ENCODE data around the gene FBXO42. TPM values are rescaled to one million over a fixed set of nuclear protein-coding genes. Genes with fewer than 3 reads are reported as not detected.

FBXO42 gene
- 10 to 100 TPM; 17.2 to 21.1 (median 19.0) TPM for polyA plus RNA-seq (ENCODE audit: insufficient read length in 3 of 3)

GRCh38 chr1:16351994-16352841, at the start of gene FBXO42:
Gene FBXO42, minus strand, starts transcription at chr1:16352480. Its CDS starts 37,062 bp downstream, at chr1:16315418.
- peak; percentile 80 to 92 (median 88) for DNase-seq (ENCODE audit: low read depth in 3 of 3, low spot score in 2 of 3)

GRCh38 chr1:16398371-16398953, 46.2 kb upstream of the FBXO42 start:
- DNase-seq (ENCODE audit: low read depth in 3 of 3, low spot score in 2 of 3), result no peak

- DNase-seq (ENCODE audit: low read depth in 3 of 3, low spot score in 2 of 3), result no peak
Observed at GRCh38 chr1:16397120-16397519, 44.8 kb upstream of the FBXO42 start.

- DNase-seq (ENCODE audit: low read depth in 3 of 3, low spot score in 2 of 3), result no peak
Observed at GRCh38 chr1:16396591-16396990, 44.3 kb upstream of the FBXO42 start.

- no peak for DNase-seq (ENCODE audit: low read depth in 3 of 3, low spot score in 2 of 3)
Observed at GRCh38 chr1:16394977-16395376, 42.7 kb upstream of the FBXO42 start.

- no peak for DNase-seq (ENCODE audit: low read depth in 3 of 3, low spot score in 2 of 3)
Observed at GRCh38 chr1:16393570-16394521, 41.6 kb upstream of the FBXO42 start.

GRCh38 chr1:16392740-16393569, 40.7 kb upstream of the FBXO42 start:
- no peak for DNase-seq (ENCODE audit: low read depth in 3 of 3, low spot score in 2 of 3)

- no peak for DNase-seq (ENCODE audit: low read depth in 3 of 3, low spot score in 2 of 3)
Observed at GRCh38 chr1:16391411-16391810, 39.1 kb upstream of the FBXO42 start.

GRCh38 chr1:16387201-16388188, 35.2 kb upstream of the FBXO42 start:
- no peak for DNase-seq (ENCODE audit: low read depth in 3 of 3, low spot score in 2 of 3)

- no peak for DNase-seq (ENCODE audit: low read depth in 3 of 3, low spot score in 2 of 3)
Observed at GRCh38 chr1:16386454-16387113, 34.3 kb upstream of the FBXO42 start.

- no peak for DNase-seq (ENCODE audit: low read depth in 3 of 3, low spot score in 2 of 3)
Observed at GRCh38 chr1:16385659-16386453, 33.6 kb upstream of the FBXO42 start.

- no peak for DNase-seq (ENCODE audit: low read depth in 3 of 3, low spot score in 2 of 3)
Observed at GRCh38 chr1:16383888-16384287, 31.6 kb upstream of the FBXO42 start.

- no peak for DNase-seq (ENCODE audit: low read depth in 3 of 3, low spot score in 2 of 3)
Observed at GRCh38 chr1:16380868-16381267, 28.6 kb upstream of the FBXO42 start.

GRCh38 chr1:16378443-16378842, 26.2 kb upstream of the FBXO42 start:
- no peak for DNase-seq (ENCODE audit: low read depth in 3 of 3, low spot score in 2 of 3)

GRCh38 chr1:16376971-16377370, 24.7 kb upstream of the FBXO42 start:
- DNase-seq (ENCODE audit: low read depth in 3 of 3, low spot score in 2 of 3), result no peak

- DNase-seq (ENCODE audit: low read depth in 3 of 3, low spot score in 2 of 3), result no peak
Observed at GRCh38 chr1:16375521-16376340, 23.5 kb upstream of the FBXO42 start.

GRCh38 chr1:16374266-16374665, 22.0 kb upstream of the FBXO42 start:
- DNase-seq (ENCODE audit: low read depth in 3 of 3, low spot score in 2 of 3), result no peak
